Skeletal muscle tissue (tissue), 4 donors: ENCODE measurements around the gene MRPL34. TPM values are rescaled to one million over a fixed set of nuclear protein-coding genes. Genes with fewer than 3 reads are reported as not detected.
"Not testable (repeated sequence)": the region's sequence is repeated elsewhere in the genome, so short reads cannot be mapped to it uniquely, and the experiment has no call there.

ENCODE experiments used
- H3K27ac ChIP-seq: one replicate; pipeline ENCODE4 v1.7.0; 2013; ENCODE audit warnings: mild to moderate bottlenecking, low read depth, low read length, inconsistent platforms
- H3K27me3 ChIP-seq, 3 donors: one replicate each; pipeline ENCODE4 v1.7.0; 2013; ENCODE audit warnings: low read length in 3 of 3; ENCODE audit not compliant: control insufficient read depth in 3 of 3, insufficient read depth in 3 of 3
- H3K36me3 ChIP-seq, 3 donors: one replicate each; pipeline ENCODE4 v1.7.0; 2013; ENCODE audit warnings: low read length in 3 of 3; ENCODE audit not compliant: control insufficient read depth in 3 of 3, insufficient read depth in 3 of 3
- H3K4me1 ChIP-seq, 3 donors: one replicate each; pipeline ENCODE4 v1.7.0; 2013; ENCODE audit warnings: low read length in 3 of 3, mild to moderate bottlenecking in 3 of 3; ENCODE audit not compliant: control insufficient read depth in 3 of 3, insufficient read depth in 3 of 3
- H3K4me3 ChIP-seq, 3 donors: one replicate each; pipeline ENCODE4 v1.7.0; 2013; ENCODE audit warnings: low read length in 3 of 3
- H3K9ac ChIP-seq, 3 donors: one replicate each; pipeline ENCODE4 v1.7.0; 2013; ENCODE audit warnings: low read length in 3 of 3, mild to moderate bottlenecking in 3 of 3, moderate library complexity in 2 of 3, low read depth in 1 of 3
- H3K9me3 ChIP-seq, 3 donors: one replicate each; pipeline ENCODE4 v1.7.0; 2013; ENCODE audit warnings: low read length in 3 of 3; ENCODE audit not compliant: control insufficient read depth in 3 of 3
- total RNA-seq: library from RNA; depleted of rRNA; stranded (reverse); fragments of >200 nt; gene quantifications from one replicate; pipeline ENCODE4 v1.2.3, GENCODE V29; 2014
- donor health status: Osteomylitis.

The MRPL34 gene
- total RNA-seq, 1 donor from 2014 or later: 11.5 TPM

DNA sequence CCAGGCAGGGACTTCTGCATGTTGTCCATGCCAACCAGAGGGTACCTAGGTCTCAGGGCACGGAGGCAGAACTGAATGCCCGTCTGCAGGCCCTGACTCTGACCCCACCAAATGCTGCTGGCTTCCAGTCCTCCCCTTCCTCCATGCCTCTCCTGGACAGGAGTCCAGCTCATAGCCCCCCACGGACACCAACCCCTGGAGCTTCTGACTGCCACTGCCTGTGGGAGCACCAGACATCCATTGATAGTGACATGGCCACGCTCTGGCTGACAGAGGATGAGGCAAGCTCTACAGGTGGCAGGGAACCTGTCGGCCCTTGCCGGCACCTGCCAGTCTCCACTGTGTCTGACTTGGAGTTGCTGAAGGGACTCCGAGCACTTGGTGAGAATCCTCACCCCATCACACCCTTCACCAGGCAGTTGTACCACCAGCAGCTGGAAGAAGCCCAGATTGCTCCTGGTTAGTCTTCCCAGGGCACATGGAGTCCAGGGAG lies 22.1 kb upstream of the MRPL34 start:
- H3K27me3 ChIP-seq: peaks cover 12 to 23% (median 14%) of the 10 kb centered on the region in 3 donors

DNA sequence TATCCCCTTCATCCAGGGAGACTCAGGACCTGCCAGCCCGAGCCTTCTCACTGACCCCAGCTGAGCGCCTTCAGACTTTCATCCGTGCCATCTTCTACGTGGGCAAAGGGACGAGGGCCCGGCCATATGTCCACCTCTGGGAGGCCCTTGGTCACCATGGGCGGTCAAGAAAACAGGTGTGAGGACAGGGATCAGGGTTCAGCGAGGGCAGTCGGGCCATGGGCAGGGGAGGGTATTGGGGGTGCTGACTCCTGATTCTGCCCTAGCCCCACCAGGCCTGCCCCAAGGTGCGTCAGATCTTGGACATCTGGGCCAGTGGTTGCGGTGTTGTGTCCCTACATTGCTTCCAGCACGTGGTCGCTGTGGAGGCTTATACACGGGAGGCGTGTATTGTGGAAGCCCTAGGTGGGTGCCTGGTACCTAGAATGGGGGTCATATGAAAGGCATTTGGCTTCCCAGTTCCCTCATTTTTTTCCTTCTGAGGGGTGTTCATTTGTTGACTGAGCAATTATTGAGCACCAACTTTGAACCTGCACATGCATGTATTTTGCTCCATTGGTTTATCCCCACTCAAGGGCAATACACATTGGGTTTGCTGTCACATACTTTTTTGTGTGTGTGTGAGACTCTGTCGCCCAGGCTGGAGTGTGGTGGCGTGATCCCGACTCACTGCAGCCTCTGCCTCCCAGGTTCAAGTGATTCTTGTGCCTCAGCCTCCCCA lies 20.1 kb upstream of the MRPL34 start:
- H3K9ac ChIP-seq: no peak overlapping the region
- no peak overlapping the region for H3K4me3 ChIP-seq
- H3K4me1 ChIP-seq: peaks cover 14 to 17% (median 15%) of the 10 kb centered on the region in 3 donors
- no peak overlapping the region for H3K27ac ChIP-seq
- peaks cover 12 to 23% (median 14%) of the 10 kb centered on the region in 3 donors for H3K27me3 ChIP-seq
- H3K36me3 ChIP-seq: no peaks in the 10 kb centered on the region
- no peaks in the 10 kb centered on the region for H3K9me3 ChIP-seq

More for the DNA sequence above, 22.1 kb upstream of the MRPL34 start:
- Histone ChIP-seq H3K9ac (no peak overlapping the region), H3K4me1 (peaks cover 5 to 8% (median 6%) of the 10 kb centered on the region in 3 donors), H3K36me3 (peaks cover 5 to 11% (median 5%) of the 10 kb centered on the region in 3 donors), H3K27ac (no peak overlapping the region), H3K9me3 (no peaks in the 10 kb centered on the region), H3K4me3 (no peak overlapping the region)

DNA sequence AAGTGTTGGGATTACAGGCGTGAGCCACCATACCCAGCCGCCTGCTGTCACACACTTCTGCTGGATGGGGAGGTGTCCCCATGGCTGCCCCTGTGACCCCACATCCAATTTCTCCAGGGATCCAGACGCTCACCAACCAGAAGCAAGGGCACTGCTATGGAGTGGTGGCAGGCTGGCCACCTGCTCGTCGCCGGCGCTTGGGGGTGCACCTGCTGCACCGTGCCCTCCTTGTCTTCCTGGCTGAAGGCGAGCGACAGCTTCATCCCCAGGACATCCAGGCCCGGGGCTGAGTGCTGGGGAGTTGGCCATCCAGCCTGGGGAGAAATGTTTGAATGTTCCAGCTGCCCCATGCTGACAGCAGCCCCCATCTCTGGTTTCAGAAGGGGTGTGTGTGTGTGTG lies 19.4 kb upstream of the MRPL34 start:
- Histone ChIP-seq H3K9ac (no peak overlapping the region), H3K36me3 (no peaks in the 10 kb centered on the region), H3K9me3 (no peaks in the 10 kb centered on the region), H3K27me3 (peaks cover 9 to 22% (median 13%) of the 10 kb centered on the region in 3 donors), H3K4me1 (peaks cover 14 to 17% (median 15%) of the 10 kb centered on the region in 3 donors), H3K4me3 (no peak overlapping the region), H3K27ac (no peak overlapping the region)

DNA sequence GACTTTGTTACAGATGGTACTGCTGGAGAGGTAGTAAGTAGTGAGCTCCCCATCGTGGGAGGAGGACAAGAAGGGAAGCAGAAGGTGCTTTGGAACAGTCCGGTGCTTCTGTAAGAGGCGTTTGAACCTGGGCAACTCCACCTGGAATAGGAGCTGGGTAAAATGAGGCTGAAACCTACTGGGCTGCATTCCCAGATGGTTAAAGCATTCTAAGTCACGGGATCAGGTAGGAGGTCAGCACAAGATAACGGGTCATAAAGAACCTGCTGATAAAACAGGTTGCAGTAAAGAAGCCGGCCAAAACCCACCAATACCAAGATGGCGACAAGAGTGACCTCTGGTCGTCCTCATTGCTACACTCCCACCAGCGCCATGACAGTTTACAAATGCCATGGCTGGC lies 18.9 kb upstream of the MRPL34 start:
- H3K9me3 ChIP-seq: no peaks in the 10 kb centered on the region
- peaks cover 4 to 17% (median 9%) of the 10 kb centered on the region in 3 donors for H3K27me3 ChIP-seq
- no peaks in the 10 kb centered on the region for H3K36me3 ChIP-seq
- no peak overlapping the region for H3K4me3 ChIP-seq
- H3K27ac ChIP-seq: no peak overlapping the region
- no peak overlapping the region for H3K9ac ChIP-seq
- H3K4me1 ChIP-seq: peaks cover 14 to 15% (median 14%) of the 10 kb centered on the region in 3 donors

DNA sequence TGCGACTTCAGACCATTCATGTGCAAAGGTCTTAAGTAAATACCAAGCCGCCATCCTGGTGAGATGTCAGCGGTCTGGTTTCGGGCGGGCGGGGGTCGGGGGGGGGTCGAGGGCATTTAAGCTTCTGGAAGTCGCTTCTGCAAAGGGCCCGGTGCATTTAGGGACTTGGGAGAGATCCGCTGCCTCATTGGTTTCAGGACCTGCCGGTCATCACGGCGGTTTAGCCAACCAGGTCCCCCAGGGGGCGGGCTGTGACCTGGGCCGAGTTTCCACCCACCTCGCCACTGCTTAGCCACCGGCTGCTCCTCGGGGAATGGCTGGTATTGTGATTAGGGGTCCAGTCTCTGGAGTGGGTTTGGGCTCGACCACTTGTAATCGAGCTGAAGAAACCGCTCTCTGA lies 16.2 kb upstream of the MRPL34 start:
- H3K4me1 ChIP-seq: peaks cover 10 to 18% (median 12%) of the 10 kb centered on the region in 3 donors
- H3K9me3 ChIP-seq: no peaks in the 10 kb centered on the region
- H3K9ac ChIP-seq: peak overlapping the region in 2 of 3 donors; percentile 40 to 56
- H3K27me3 ChIP-seq: no peaks in the 10 kb centered on the region
- H3K4me3 ChIP-seq: peak overlapping the region in 1 of 3 donors; percentile 13
- H3K27ac ChIP-seq: peak overlapping the region; percentile 60
- H3K36me3 ChIP-seq: peaks cover 0 to 5% (median 0%) of the 10 kb centered on the region in 3 donors

DNA sequence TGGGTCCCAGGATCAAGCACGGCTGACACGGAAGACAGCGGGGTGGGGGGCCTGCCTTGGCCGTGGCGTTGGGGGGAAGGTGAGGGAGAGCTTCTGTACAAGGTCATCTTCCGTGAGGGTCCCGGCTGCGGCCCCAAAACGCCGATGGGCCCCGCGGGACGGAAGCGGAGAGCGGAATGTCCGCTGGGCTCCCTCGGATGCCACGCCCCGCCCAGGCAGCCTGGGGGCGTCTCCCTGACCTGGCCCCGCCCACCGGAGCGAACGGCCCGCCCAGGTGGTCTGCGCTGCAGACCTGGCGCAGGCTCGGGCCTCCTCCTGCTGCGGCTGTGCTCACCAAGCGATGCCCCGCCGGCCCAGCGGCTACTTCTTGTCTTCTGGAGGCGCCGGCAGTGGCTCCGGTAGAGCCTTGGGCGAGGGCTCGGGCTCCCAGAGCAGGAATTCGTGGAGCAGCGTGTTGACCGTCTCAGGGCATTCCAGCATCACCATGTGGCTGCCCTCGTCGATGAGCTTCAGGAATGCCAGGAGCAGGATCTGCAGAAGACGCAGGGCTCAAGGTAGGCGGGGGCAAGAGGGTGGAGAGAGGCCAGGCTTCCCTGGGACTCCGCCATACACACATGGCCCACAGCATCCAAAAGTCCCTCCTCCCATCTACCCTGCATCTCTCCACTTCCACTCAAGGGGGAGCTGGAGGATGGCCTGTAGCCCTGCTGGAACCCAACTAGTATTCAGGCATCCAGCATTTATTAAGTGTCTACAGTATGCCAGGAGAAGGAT lies 13.2 kb upstream of the MRPL34 start:
- Histone ChIP-seq H3K9me3 (no peaks in the 10 kb centered on the region), H3K36me3 (peaks cover 0 to 9% (median 3%) of the 10 kb centered on the region in 3 donors), H3K27ac (no peak overlapping the region), H3K4me1 (peaks cover 10 to 18% (median 12%) of the 10 kb centered on the region in 3 donors), H3K4me3 (peak overlapping the region; percentile 54 to 70 (median 59)), H3K9ac (peak overlapping the region in 2 of 3 donors; percentile 32 to 64), H3K27me3 (no peaks in the 10 kb centered on the region)

DNA sequence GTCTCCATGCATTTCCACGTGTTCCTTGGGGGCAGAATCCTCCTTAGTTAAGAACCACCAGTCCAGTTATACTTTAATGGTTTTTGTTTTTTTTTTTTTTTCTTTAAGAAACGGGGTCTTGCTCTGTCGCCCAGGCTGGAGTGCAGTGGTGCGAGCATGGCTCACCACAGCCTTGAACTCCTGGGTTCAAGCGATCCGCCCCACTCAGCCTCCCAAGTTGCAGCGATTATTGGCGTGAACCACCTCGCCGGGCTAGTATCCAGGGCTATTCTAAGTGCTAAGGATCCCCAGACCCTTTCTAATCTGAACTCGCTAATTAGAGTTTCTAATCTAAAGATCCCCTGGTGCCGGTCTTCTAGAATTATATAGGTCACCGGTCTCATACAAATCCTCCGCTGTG lies 12.1 kb upstream of the MRPL34 start:
- no peak overlapping the region for H3K9ac ChIP-seq
- no peak overlapping the region for H3K4me3 ChIP-seq
- peaks cover 2 to 13% (median 7%) of the 10 kb centered on the region in 3 donors for H3K36me3 ChIP-seq
- no peak overlapping the region for H3K27ac ChIP-seq
- peaks cover 10 to 18% (median 12%) of the 10 kb centered on the region in 3 donors for H3K4me1 ChIP-seq
- H3K9me3 ChIP-seq: peaks cover 0 to 3% (median 0%) of the 10 kb centered on the region in 3 donors
- no peaks in the 10 kb centered on the region for H3K27me3 ChIP-seq

DNA sequence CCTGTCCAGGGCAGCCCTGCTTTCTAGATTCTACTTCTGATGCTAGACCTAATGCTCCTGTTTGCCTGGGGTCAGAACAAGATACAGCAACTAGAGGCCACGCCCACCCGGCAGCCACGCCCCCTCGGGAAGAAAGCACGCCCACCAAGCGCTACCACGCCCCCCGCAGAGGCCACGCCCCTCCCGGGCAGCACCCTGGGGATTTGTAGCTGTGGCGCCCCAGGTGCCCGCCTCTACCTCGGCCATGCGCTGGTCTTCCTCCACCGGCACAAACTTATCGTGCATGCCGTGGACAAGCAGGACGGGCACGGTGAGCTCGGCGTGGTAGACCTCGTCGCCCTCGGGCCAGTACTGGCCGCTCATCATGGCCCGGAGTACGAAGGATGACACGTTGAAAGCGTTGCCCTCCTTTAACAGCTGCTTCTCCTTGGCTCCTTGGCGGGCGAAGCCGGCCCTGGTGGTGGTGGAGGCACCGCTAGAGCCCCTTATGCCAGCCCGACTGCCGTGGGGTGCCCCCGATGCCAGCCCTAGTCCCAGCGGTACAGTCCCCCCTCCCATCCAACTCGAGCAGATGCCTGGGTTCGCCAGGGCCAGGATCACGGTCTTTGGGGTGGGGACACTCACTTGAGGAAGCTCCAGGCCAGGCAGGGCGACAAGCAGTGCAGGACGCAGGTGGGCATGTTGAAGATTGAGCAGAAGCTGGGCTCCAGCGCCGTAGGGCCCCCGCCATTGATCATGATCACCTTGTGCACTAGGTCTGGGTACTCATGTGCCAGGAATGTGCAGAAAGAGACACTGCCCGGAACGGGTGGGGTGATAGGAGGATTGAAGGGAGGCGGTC lies 11.4 kb upstream of the MRPL34 start:
- Histone ChIP-seq H3K9me3 (peaks cover 0 to 3% (median 0%) of the 10 kb centered on the region in 3 donors), H3K27ac (no peak overlapping the region), H3K36me3 (peaks cover 2 to 13% (median 7%) of the 10 kb centered on the region in 3 donors), H3K27me3 (no peaks in the 10 kb centered on the region), H3K9ac (no peak overlapping the region), H3K4me1 (peaks cover 10 to 20% (median 12%) of the 10 kb centered on the region in 3 donors), H3K4me3 (no peak overlapping the region)

DNA sequence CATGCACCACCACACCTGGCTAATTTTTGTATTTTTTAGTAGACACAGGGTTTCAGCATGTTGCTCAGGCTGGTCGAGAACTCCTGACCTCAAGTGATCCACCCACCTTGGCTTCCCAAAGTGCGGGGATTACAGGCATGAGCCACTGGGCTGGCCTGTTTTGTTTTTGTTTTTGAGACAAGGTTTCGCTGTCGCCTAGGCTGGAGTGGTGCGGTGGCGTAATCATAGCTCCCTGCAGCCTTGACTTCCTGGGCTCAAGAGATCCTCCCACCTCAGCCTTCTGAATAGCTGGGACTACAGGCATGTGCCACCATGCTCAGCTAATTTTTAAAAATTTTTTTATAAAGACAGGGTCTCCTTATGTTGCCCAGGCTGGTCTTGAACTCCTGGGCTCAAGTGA lies 10.1 kb upstream of the MRPL34 start:
- not testable (repeated sequence) for H3K9me3 ChIP-seq, H3K9ac ChIP-seq, H3K4me3 ChIP-seq, H3K27me3 ChIP-seq, H3K27ac ChIP-seq
- Histone ChIP-seq H3K36me3 (peaks cover 2 to 13% (median 7%) of the 10 kb centered on the region in 3 donors), H3K4me1 (peaks cover 0 to 13% (median 3%) of the 10 kb centered on the region in 3 donors)
